Endothelial cell of umbilical vein (primary cell): Measurements from ENCODE around the gene AARS2.

Experiments
- CTCF ChIP-seq, 2 donors: IDR thresholded peaks; 1 replicate in 1 of 2; 2 replicates in 1 of 2; pipeline ENCODE4 v1.5.1; 2011; ENCODE audit warnings: low read length in 2 of 2, mild to moderate bottlenecking in 2 of 2, moderate library complexity in 2 of 2, control low read depth in 1 of 2, inconsistent platforms in 1 of 2, low read depth in 1 of 2; ENCODE audit not compliant: insufficient read depth in 1 of 2; ENCODE audit errors: extremely low read depth in 1 of 2
- EZH2 ChIP-seq: IDR thresholded peaks from 2 replicates; pipeline ENCODE4 v1.6.1; 2012; ENCODE audit warnings: borderline replicate concordance, low read depth, mild to moderate bottlenecking, moderate library complexity, low read length, inconsistent platforms; ENCODE audit not compliant: severe bottlenecking
- MAX ChIP-seq: IDR thresholded peaks from 2 replicates; pipeline ENCODE4 v1.6.1; 2011; ENCODE audit not compliant: insufficient read depth, insufficient read length
- POLR2A ChIP-seq: IDR thresholded peaks from 2 replicates; pipeline ENCODE4 v1.6.1; 2012; ENCODE audit warnings: low read depth, mild to moderate bottlenecking, control low read depth, low read length
- POLR2AphosphoS5 ChIP-seq: IDR thresholded peaks from 2 replicates; pipeline ENCODE4 v1.6.1; 2012; ENCODE audit warnings: low read depth, mild to moderate bottlenecking, control low read depth, low read length, moderate library complexity; ENCODE audit not compliant: insufficient read depth

- TF ChIP-seq CTCF (IDR thresholded peaks at IDR 0.05; ENCODE audit: extremely low read depth in 1 of 2, insufficient read depth in 1 of 2, low read depth in 1 of 2, low read length in 2 of 2) = peak; percentile 42 to 57
- TF ChIP-seq POLR2A = peak; percentile 28
- no peak for TF ChIP-seq POLR2AphosphoS5
- no peak for TF ChIP-seq MAX
- TF ChIP-seq EZH2 = no peak
These were observed 59.6 kb downstream of the AARS2 start for GRCh38 chr6:44253307-44254101.
